ENCODE results near the gene LRCOL1. TPM values are rescaled to one million over a fixed set of nuclear protein-coding genes. Genes with fewer than 3 reads are reported as not detected.

LRCOL1 gene
- total and polyA plus RNA-seq, 2 experiments from 2014 or later = 1.7 TPM; not detected in 1

DNA sequence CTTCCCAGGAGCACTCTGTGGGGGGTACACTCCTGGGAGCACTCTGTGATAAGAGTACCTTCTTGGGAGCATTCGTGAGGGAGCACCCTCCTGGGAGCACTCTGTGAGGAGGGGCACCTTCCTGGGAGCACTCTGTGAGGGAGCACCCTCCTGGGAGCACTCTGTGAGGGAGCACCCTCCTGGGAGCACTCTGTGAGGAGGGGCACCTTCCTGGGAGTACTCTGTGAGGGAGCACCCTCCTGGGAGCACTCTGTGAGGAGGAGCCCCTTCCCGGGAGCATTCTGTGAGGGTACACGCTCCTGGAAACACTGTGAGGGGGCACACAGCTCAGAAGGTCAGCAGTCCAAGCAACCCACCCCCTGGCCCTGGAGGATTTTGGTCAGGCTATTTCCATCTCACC is 22.6 kb downstream of the LRCOL1 start:
- Mint-ChIP-seq H3K4me1 (peaks cover 5% of the 10 kb centered on the region), H3K27me3 (ENCODE audit: insufficient read depth, low read depth, poor library complexity) (peaks cover 79% of the 10 kb centered on the region), H3K27ac (no peak overlapping the region), H3K4me3 (no peak overlapping the region), H3K36me3 (ENCODE audit: low read depth) (no peaks in the 10 kb centered on the region; the same call in 2 of the 3 replicates), H3K9me3 (peaks cover 3% of the 10 kb centered on the region; the same call in 1 of the 3 replicates)
- Histone ChIP-seq H3K27me3 (ENCODE audit: insufficient read depth) (peaks cover 84% of the 10 kb centered on the region), H3K27ac (ENCODE audit: low read depth) (no peak overlapping the region), H3K9me2 (ENCODE audit: insufficient read depth) (no peaks in the 10 kb centered on the region), H3F3A (replicated peaks; ENCODE audit: low read depth) (no peaks in the 10 kb centered on the region), H3K4me2 (no peak overlapping the region), H4K20me1 (replicated peaks; ENCODE audit: insufficient read depth) (peaks cover 6% of the 10 kb centered on the region; the same call in 1 of the 2 replicates), H3K36me3 (ENCODE audit: insufficient read depth) (no peaks in the 10 kb centered on the region), H2AFZ (no peak overlapping the region), H3K79me2 (replicated peaks; ENCODE audit: insufficient read depth) (no peaks in the 10 kb centered on the region), H3K4me3 (no peak overlapping the region), H3K4me1 (ENCODE audit: insufficient read depth) (peaks cover 7% of the 10 kb centered on the region)
- TF ChIP-seq, protein P1, sequence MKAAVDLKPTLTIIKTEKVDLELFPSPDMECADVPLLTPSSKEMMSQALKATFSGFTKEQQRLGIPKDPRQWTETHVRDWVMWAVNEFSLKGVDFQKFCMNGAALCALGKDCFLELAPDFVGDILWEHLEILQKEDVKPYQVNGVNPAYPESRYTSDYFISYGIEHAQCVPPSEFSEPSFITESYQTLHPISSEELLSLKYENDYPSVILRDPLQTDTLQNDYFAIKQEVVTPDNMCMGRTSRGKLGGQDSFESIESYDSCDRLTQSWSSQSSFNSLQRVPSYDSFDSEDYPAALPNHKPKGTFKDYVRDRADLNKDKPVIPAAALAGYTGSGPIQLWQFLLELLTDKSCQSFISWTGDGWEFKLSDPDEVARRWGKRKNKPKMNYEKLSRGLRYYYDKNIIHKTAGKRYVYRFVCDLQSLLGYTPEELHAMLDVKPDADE (IDR thresholded peaks at IDR 0.05) = no peak
- TF ChIP-seq, protein P2, sequence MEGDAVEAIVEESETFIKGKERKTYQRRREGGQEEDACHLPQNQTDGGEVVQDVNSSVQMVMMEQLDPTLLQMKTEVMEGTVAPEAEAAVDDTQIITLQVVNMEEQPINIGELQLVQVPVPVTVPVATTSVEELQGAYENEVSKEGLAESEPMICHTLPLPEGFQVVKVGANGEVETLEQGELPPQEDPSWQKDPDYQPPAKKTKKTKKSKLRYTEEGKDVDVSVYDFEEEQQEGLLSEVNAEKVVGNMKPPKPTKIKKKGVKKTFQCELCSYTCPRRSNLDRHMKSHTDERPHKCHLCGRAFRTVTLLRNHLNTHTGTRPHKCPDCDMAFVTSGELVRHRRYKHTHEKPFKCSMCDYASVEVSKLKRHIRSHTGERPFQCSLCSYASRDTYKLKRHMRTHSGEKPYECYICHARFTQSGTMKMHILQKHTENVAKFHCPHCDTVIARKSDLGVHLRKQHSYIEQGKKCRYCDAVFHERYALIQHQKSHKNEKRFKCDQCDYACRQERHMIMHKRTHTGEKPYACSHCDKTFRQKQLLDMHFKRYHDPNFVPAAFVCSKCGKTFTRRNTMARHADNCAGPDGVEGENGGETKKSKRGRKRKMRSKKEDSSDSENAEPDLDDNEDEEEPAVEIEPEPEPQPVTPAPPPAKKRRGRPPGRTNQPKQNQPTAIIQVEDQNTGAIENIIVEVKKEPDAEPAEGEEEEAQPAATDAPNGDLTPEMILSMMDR (conservative IDR thresholded peaks at IDR 0.05; ENCODE audit: low read depth in 2 of 2) = no peak
- TF ChIP-seq, protein P3, sequence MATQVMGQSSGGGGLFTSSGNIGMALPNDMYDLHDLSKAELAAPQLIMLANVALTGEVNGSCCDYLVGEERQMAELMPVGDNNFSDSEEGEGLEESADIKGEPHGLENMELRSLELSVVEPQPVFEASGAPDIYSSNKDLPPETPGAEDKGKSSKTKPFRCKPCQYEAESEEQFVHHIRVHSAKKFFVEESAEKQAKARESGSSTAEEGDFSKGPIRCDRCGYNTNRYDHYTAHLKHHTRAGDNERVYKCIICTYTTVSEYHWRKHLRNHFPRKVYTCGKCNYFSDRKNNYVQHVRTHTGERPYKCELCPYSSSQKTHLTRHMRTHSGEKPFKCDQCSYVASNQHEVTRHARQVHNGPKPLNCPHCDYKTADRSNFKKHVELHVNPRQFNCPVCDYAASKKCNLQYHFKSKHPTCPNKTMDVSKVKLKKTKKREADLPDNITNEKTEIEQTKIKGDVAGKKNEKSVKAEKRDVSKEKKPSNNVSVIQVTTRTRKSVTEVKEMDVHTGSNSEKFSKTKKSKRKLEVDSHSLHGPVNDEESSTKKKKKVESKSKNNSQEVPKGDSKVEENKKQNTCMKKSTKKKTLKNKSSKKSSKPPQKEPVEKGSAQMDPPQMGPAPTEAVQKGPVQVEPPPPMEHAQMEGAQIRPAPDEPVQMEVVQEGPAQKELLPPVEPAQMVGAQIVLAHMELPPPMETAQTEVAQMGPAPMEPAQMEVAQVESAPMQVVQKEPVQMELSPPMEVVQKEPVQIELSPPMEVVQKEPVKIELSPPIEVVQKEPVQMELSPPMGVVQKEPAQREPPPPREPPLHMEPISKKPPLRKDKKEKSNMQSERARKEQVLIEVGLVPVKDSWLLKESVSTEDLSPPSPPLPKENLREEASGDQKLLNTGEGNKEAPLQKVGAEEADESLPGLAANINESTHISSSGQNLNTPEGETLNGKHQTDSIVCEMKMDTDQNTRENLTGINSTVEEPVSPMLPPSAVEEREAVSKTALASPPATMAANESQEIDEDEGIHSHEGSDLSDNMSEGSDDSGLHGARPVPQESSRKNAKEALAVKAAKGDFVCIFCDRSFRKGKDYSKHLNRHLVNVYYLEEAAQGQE (IDR thresholded peaks at IDR 0.05; ENCODE audit: unreplicated experiment) = no peak
- TF ChIP-seq, protein P4, sequence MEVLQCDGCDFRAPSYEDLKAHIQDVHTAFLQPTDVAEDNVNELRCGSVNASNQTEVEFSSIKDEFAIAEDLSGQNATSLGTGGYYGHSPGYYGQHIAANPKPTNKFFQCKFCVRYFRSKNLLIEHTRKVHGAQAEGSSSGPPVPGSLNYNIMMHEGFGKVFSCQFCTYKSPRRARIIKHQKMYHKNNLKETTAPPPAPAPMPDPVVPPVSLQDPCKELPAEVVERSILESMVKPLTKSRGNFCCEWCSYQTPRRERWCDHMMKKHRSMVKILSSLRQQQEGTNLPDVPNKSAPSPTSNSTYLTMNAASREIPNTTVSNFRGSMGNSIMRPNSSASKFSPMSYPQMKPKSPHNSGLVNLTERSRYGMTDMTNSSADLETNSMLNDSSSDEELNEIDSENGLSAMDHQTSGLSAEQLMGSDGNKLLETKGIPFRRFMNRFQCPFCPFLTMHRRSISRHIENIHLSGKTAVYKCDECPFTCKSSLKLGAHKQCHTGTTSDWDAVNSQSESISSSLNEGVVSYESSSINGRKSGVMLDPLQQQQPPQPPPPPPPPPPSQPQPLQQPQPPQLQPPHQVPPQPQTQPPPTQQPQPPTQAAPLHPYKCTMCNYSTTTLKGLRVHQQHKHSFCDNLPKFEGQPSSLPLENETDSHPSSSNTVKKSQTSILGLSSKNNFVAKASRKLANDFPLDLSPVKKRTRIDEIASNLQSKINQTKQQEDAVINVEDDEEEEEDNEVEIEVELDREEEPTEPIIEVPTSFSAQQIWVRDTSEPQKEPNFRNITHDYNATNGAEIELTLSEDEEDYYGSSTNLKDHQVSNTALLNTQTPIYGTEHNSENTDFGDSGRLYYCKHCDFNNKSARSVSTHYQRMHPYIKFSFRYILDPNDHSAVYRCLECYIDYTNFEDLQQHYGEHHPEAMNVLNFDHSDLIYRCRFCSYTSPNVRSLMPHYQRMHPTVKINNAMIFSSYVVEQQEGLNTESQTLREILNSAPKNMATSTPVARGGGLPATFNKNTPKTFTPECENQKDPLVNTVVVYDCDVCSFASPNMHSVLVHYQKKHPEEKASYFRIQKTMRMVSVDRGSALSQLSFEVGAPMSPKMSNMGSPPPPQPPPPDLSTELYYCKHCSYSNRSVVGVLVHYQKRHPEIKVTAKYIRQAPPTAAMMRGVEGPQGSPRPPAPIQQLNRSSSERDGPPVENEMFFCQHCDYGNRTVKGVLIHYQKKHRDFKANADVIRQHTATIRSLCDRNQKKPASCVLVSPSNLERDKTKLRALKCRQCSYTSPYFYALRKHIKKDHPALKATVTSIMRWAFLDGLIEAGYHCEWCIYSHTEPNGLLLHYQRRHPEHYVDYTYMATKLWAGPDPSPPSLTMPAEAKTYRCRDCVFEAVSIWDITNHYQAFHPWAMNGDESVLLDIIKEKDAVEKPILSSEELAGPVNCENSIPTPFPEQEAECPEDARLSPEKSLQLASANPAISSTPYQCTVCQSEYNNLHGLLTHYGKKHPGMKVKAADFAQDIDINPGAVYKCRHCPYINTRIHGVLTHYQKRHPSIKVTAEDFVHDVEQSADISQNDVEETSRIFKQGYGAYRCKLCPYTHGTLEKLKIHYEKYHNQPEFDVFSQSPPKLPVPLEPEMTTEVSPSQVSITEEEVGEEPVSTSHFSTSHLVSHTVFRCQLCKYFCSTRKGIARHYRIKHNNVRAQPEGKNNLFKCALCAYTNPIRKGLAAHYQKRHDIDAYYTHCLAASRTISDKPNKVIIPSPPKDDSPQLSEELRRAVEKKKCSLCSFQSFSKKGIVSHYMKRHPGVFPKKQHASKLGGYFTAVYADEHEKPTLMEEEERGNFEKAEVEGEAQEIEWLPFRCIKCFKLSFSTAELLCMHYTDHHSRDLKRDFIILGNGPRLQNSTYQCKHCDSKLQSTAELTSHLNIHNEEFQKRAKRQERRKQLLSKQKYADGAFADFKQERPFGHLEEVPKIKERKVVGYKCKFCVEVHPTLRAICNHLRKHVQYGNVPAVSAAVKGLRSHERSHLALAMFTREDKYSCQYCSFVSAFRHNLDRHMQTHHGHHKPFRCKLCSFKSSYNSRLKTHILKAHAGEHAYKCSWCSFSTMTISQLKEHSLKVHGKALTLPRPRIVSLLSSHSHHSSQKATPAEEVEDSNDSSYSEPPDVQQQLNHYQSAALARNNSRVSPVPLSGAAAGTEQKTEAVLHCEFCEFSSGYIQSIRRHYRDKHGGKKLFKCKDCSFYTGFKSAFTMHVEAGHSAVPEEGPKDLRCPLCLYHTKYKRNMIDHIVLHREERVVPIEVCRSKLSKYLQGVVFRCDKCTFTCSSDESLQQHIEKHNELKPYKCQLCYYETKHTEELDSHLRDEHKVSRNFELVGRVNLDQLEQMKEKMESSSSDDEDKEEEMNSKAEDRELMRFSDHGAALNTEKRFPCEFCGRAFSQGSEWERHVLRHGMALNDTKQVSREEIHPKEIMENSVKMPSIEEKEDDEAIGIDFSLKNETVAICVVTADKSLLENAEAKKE (CRISPR knock-in tag; IDR thresholded peaks at IDR 0.05) = no peak
- TF ChIP-seq EZH2phosphoT487 (IDR thresholded peaks at IDR 0.05; ENCODE audit: unreplicated experiment) = no peak
- no peak for TF ChIP-seq JUNB (IDR thresholded peaks at IDR 0.05; ENCODE audit: unreplicated experiment)
- TF ChIP-seq CREB1 (CRISPR knock-in tag; IDR thresholded peaks at IDR 0.05; ENCODE audit: low read depth) = no peak
- DNase-seq (ENCODE audit: low spot score) = no peak
- ATAC-seq = no peak
